ENCODE results near the gene IFNA1.

The IFNA1 gene

GRCh38 chr9:21440139-21440538, at the start of gene IFNA1:
Gene IFNA1 (plus strand): TSS chr9:21440439. CDS start chr9:21440508, 69 bp downstream.
- TF ChIP-seq CTCF (conservative IDR thresholded peaks at IDR 0.05; ENCODE audit: low read length): no peak
- DNase-seq (ENCODE audit: low read depth): no peak
- no peak within 1 kb of the TSS for H3K4me3 ChIP-seq (ENCODE audit: low read length)

- TF ChIP-seq CTCF (conservative IDR thresholded peaks at IDR 0.05; ENCODE audit: low read length): peak; percentile 26; the same call in 1 of the 2 replicates
- DNase-seq (ENCODE audit: low read depth): no peak
- no peak overlapping the region for H3K4me3 ChIP-seq (ENCODE audit: low read length)
Measured at GRCh38 chr9:21392270-21392669, 48.0 kb upstream of the IFNA1 start.

GRCh38 chr9:21395778-21396717, 44.2 kb upstream of the IFNA1 start:
- H3K4me3 ChIP-seq (ENCODE audit: low read length): peak overlapping the region; percentile 58
- peak; percentile 73 for TF ChIP-seq CTCF (conservative IDR thresholded peaks at IDR 0.05; ENCODE audit: low read length)
- DNase-seq (ENCODE audit: low read depth): no peak

DNA sequence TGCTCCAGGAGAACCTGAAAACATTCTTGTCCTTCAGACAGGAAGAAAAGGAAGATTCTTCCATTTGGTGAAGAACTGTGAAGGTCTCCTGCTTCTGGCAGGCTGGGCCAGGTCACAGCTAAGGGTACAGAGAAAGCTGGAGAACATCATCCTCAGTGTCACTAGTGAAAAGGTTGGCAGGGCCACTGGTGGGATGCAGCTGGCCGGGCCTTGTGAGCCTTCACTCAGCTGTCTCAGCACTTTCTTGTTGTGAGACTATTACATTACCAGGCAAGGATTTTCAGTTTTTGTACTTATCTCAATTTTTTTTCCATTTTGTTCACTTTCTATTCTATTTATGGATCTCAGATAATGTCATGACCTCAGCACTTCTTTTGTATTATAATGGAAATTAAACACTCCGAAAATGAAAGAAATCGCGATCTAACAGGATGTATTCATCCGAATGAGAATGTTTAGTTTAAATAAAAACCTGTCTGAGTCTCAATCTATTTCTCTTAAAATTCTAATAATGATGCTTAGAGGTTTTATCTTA, 41.2 kb upstream of the IFNA1 start:
- DNase-seq (ENCODE audit: low read depth): no peak
- TF ChIP-seq CTCF (conservative IDR thresholded peaks at IDR 0.05; ENCODE audit: low read length): no peak
- H3K4me3 ChIP-seq (ENCODE audit: low read length): no peak overlapping the region

- H3K4me3 ChIP-seq (ENCODE audit: low read length): no peak overlapping the region
- no peak for DNase-seq (ENCODE audit: low read depth)
- no peak for TF ChIP-seq CTCF (conservative IDR thresholded peaks at IDR 0.05; ENCODE audit: low read length)
Measured at GRCh38 chr9:21399956-21400355, 40.3 kb upstream of the IFNA1 start.

DNA sequence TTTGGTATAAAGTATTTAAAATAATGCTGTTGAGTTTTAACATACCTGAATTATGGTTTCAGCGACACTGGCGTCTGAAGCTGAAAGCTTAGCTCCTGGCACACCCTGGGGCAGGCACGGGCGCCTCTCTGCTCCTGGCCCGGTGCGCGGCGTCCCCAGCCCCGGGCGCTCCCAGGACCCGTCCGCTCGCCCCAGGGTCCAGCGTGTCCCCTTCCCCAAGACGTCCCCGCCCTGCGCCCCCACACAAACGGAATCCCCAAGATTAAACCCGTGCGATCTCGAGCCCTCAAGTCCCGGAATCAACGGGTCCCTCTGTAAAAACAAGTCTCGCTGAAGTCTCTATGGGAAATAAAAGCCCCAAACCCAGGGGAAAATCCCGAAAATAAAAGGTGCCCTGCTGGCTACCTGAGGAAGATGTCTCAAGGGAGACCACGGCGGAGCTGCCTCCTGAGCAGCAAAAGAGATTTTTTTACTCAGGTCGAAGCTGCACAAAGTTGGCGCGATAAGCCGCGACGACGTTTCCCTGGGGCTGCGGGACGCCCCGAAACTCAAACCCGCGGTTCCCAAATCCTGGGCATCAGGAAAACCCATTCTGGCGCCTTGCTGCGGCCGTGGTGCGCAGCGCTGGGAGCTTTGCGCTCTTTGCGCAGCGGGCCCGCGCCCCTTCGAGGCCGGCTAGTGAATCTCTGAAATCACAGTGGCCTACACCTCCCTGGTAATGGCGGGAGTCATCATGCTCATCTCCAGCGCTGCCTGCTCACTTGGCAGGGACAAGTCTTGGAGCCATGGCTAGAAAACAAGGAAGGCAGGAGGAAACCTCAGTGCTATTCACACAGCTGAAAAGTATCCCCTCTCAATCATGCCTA, 37.6 kb upstream of the IFNA1 start:
- TF ChIP-seq CTCF (conservative IDR thresholded peaks at IDR 0.05; ENCODE audit: low read length): no peak
- H3K4me3 ChIP-seq (ENCODE audit: low read length): peak overlapping the region; percentile 47
- no peak for DNase-seq (ENCODE audit: low read depth)
